ENCODE measurements around the gene SLC6A12.
A peak's percentile ranks its signal among the peaks of the same experiment; 100 is the strongest.

The SLC6A12 gene

GRCh38 chr12:162467-163307 lies 51.3 kb downstream of the SLC6A12 start:
- DNase-seq (ENCODE audit: low spot score), result no peak

GRCh38 chr12:161823-162222 lies 52.1 kb downstream of the SLC6A12 start:
- DNase-seq (ENCODE audit: low spot score), result no peak

GRCh38 chr12:160858-161257 lies 53.1 kb downstream of the SLC6A12 start:
- no peak for DNase-seq (ENCODE audit: low spot score)

GRCh38 chr12:159156-159782 lies 54.7 kb downstream of the SLC6A12 start:
- no peak for DNase-seq (ENCODE audit: low spot score)

GRCh38 chr12:157644-158043 lies 56.3 kb downstream of the SLC6A12 start:
- no peak for DNase-seq (ENCODE audit: low spot score)

GRCh38 chr12:156945-157344 lies 57.0 kb downstream of the SLC6A12 start:
- DNase-seq (ENCODE audit: low spot score), result no peak

GRCh38 chr12:155646-156045 lies 58.3 kb downstream of the SLC6A12 start:
- DNase-seq (ENCODE audit: low spot score), result no peak

GRCh38 chr12:155006-155405 lies 59.0 kb downstream of the SLC6A12 start:
- no peak for DNase-seq (ENCODE audit: low spot score)

- DNase-seq (ENCODE audit: low spot score), result peak; percentile 57
Observed at GRCh38 chr12:154058-154457, 59.9 kb downstream of the SLC6A12 start.

- DNase-seq (ENCODE audit: low spot score), result peak; percentile 63
Observed at GRCh38 chr12:153080-153746, 60.7 kb downstream of the SLC6A12 start.

- no peak for DNase-seq (ENCODE audit: low spot score)
Observed at GRCh38 chr12:152440-152839, 61.5 kb downstream of the SLC6A12 start.

- no peak for DNase-seq (ENCODE audit: low spot score)
Observed at GRCh38 chr12:151579-151978, 62.4 kb downstream of the SLC6A12 start.

- DNase-seq (ENCODE audit: low spot score), result peak; percentile 55
Observed at GRCh38 chr12:148676-149416, 65.1 kb downstream of the SLC6A12 start.

GRCh38 chr12:147242-147641 lies 66.7 kb downstream of the SLC6A12 start:
- no peak for DNase-seq (ENCODE audit: low spot score)

- DNase-seq (ENCODE audit: low spot score), result peak; percentile 53
Observed at GRCh38 chr12:145369-145960, 68.5 kb downstream of the SLC6A12 start.

GRCh38 chr12:144650-145284 lies 69.2 kb downstream of the SLC6A12 start:
- no peak for DNase-seq (ENCODE audit: low spot score)

- peak; percentile 63 for DNase-seq (ENCODE audit: low spot score)
Observed at GRCh38 chr12:143964-144649, 69.8 kb downstream of the SLC6A12 start.

GRCh38 chr12:140162-140561 lies 73.8 kb downstream of the SLC6A12 start:
- DNase-seq (ENCODE audit: low spot score), result no peak

Data from cerebellar cortex (tissue), 1 donor.